Stimulated activated naive CD8-positive, alpha-beta T cell treated with anti-CD3 and anti-CD28 coated beads, Interleukin-15, amount 100 ng/mL, for 72 hours (primary cell): ENCODE results near the gene EXD3.

ENCODE experiments used
- ATAC-seq: fragments of 150-1000 bp; cut with Tn5 transposase; 2 replicates; pipeline ENCODE4 v1.10.0; 2021; ENCODE audit warnings: mild to moderate bottlenecking, moderate library complexity
- DNase-seq, 2 donors: peaks; one replicate each; pipeline ENCODE4 v3.0.0; 2021 to 2022
- H3K27ac Mint-ChIP-seq, 2 donors: one replicate each; pipeline ENCODE4 v1.8.0; 2022; ENCODE audit warnings: mild to moderate bottlenecking in 2 of 2, mixed read lengths in 2 of 2, moderate library complexity in 2 of 2
- H3K27me3 Mint-ChIP-seq: one replicate; pipeline ENCODE4 v1.8.0; 2022; ENCODE audit warnings: mixed read lengths
- H3K4me1 Mint-ChIP-seq: one replicate; pipeline ENCODE4 v1.8.0; 2022; ENCODE audit warnings: mild to moderate bottlenecking, mixed read lengths
- H3K4me3 Mint-ChIP-seq, 2 donors: one replicate each; pipeline ENCODE4 v1.8.0; 2022; ENCODE audit warnings: mild to moderate bottlenecking in 2 of 2, mixed read lengths in 2 of 2, moderate library complexity in 1 of 2
- H3K9me3 Mint-ChIP-seq, 2 donors: one replicate each; pipeline ENCODE4 v1.8.0; 2022; ENCODE audit warnings: mixed read lengths in 2 of 2

Gene EXD3

GRCh38 chr9:137461663-137462395 is 38.9 kb upstream of the EXD3 start:
- ATAC-seq, result peak; percentile 86
- Mint-ChIP-seq H3K4me1 (peaks cover 49% of the 10 kb centered on the region), H3K27me3 (peaks cover under 1% of the 10 kb centered on the region), H3K4me3 (peak overlapping the region; percentile 82 to 83), H3K9me3 (no peaks in the 10 kb centered on the region), H3K27ac (peak overlapping the region; percentile 77 to 89)
- peak; percentile 89 to 94 for DNase-seq

DNA sequence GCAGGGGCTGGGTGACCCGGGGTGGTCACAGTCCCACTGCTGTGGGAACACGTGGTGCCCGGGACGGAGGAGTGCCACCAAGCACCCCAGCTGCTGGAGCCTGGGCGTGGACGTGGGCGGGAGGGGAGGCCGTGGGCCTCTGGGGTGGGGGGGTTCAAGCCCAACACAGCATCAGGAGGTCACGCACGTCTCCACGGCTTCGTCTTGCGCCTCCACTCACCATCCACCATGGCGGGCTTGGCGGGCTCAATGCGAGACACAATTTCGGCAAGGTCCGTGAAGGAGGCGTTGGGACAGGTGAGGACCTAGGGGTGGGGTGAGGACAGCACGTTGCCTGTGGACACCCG is 38.3 kb upstream of the EXD3 start:
- no peak overlapping the region for H3K27ac Mint-ChIP-seq

DNA sequence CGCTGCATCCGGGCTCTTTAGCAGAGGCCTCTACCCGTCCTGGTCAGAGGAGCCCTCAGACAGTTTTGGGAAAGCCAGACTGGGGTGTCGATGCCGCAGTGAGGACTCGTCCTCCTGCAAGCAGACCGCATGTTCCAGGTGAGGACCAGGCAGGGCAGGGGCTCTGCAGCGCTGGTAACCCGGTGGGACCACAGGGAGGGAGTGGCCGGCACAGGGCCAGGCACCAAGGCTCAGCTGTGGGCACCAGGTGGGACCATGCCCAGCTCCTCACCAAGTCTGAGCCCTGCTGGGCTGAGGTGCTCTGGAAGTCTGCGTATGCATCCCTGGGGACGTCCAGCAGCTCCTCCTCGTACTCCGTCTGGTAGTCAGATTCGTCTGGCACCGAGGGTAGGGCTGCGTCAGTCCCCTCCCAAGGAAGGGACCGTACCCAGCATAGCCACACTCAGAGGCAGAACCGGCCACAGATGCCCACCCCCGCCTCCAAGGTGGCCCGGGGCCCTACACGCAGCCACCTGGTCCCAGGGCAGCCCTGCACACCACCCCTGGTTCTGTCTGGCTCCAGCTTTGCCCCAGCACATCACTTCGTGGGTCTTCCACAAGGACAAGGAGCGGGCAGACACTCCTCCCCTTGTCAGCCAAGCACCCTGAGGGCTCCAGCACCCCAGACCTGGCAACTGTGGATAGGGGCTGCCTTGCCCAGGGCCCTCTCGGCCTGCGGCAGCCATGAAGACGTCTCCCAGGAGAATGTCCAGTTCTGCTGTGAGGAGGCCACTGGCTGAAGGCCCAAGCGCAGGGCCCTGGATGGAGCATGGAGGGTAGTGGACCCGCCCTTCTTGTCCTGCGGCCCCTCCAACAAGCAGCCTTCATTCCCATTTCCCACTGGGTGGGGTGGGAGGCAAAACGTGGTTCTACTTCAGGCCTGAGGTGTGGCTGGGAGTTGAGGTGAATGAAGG is 37.7 kb upstream of the EXD3 start:
- no peak overlapping the region for H3K27ac Mint-ChIP-seq
- H3K4me3 Mint-ChIP-seq, result peak overlapping the region; percentile 82 to 83
- peaks cover 61% of the 10 kb centered on the region for H3K4me1 Mint-ChIP-seq
- ATAC-seq (no peak), DNase-seq (no peak)
- H3K9me3 Mint-ChIP-seq, result no peaks in the 10 kb centered on the region
- H3K27me3 Mint-ChIP-seq, result no peaks in the 10 kb centered on the region

More for the DNA sequence above, 38.3 kb upstream of the EXD3 start:
- DNase-seq (no peak), ATAC-seq (no peak)
- Mint-ChIP-seq H3K9me3 (no peaks in the 10 kb centered on the region), H3K4me3 (peak overlapping the region; percentile 82 to 83), H3K27me3 (no peaks in the 10 kb centered on the region), H3K4me1 (peaks cover 55% of the 10 kb centered on the region)

- peak overlapping the region in 1 of 2 donors; percentile 59 for H3K27ac Mint-ChIP-seq
- H3K4me1 Mint-ChIP-seq, result peaks cover 70% of the 10 kb centered on the region
- H3K4me3 Mint-ChIP-seq, result peak overlapping the region; percentile 56 to 83
- DNase-seq (peak in 1 of 2 donors; percentile 30), ATAC-seq (no peak)
- H3K9me3 Mint-ChIP-seq, result no peaks in the 10 kb centered on the region
- no peaks in the 10 kb centered on the region for H3K27me3 Mint-ChIP-seq
Observed at GRCh38 chr9:137459601-137460362, 36.8 kb upstream of the EXD3 start.

- Mint-ChIP-seq H3K27ac (peak within 1 kb of the TSS in 1 of 2 donors; percentile 59), H3K9me3 (no peaks in the 10 kb centered on the region), H3K4me1 (peaks cover 76% of the 10 kb centered on the region), H3K4me3 (peak within 1 kb of the TSS; percentile 56 to 83), H3K27me3 (no peaks in the 10 kb centered on the region)
- ATAC-seq (peak; percentile 63), DNase-seq (peak; percentile 94 to 96)
Observed at GRCh38 chr9:137459152-137459600, 36.2 kb upstream of the EXD3 start, which contains the start of gene NSMF. NSMF (minus strand) TSS chr9:137459334; CDS start chr9:137459102, 232 bp downstream.

- Mint-ChIP-seq H3K4me1 (peaks cover 81% of the 10 kb centered on the region), H3K4me3 (peak overlapping the region; percentile 44 to 73), H3K27ac (peak overlapping the region in 1 of 2 donors; percentile 48), H3K9me3 (no peaks in the 10 kb centered on the region), H3K27me3 (no peaks in the 10 kb centered on the region)
- ATAC-seq (peak; percentile 11), DNase-seq (peak in 1 of 2 donors; percentile 34)
Observed at GRCh38 chr9:137458194-137459151, 35.5 kb upstream of the EXD3 start.

DNA sequence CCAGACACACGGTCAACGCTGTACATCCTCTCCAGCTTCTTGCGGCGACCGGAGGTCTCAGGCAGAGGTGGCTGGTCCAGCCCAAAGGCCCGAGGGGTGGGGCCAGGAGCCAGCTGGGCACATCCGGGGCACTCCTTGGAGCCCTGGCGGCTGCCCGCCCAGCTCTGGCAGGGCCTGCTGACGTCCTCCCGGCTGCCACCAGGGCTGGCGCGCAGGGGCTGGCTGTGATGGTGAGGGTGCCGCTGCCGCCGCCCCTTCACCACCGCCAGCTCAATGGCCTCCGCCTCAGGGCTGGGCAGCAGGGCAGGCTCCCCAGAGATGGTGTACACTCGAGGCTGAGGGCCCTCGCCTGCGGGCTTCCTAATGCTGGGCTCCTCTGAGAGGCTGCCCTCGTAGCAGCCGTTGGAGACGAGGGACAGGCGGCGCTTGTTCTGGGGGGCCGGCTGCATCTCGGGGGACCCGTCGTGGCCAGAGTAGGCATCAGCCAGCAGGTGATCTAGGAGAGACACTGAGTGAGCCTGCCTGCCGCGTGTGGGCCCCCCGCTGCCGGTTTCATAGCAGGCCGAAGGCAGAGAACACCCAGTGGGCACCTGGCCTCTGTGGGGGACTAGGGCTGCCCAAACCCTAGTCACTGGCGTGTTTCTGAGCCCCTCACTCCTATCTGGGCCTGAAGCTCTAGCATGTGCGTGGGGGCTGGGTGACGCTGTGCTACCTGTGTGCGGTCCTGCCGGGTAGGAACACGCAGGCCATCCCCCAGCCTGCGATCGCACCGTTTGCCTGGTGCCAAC is 34.6 kb upstream of the EXD3 start:
- H3K4me1 Mint-ChIP-seq, result peaks cover 81% of the 10 kb centered on the region
- peak overlapping the region in 1 of 2 donors; percentile 54 for H3K27ac Mint-ChIP-seq
- H3K4me3 Mint-ChIP-seq, result peak overlapping the region in 1 of 2 donors; percentile 73
- DNase-seq (peak in 1 of 2 donors; percentile 18), ATAC-seq (no peak)
- no peaks in the 10 kb centered on the region for H3K9me3 Mint-ChIP-seq
- no peaks in the 10 kb centered on the region for H3K27me3 Mint-ChIP-seq

- Mint-ChIP-seq H3K27ac (peak overlapping the region in 1 of 2 donors; percentile 12), H3K4me1 (peaks cover 84% of the 10 kb centered on the region), H3K27me3 (no peaks in the 10 kb centered on the region)
Observed at GRCh38 chr9:137456864-137457405, 34.0 kb upstream of the EXD3 start.

GRCh38 chr9:137456061-137456863 is 33.3 kb upstream of the EXD3 start:
- H3K4me3 Mint-ChIP-seq, result no peak overlapping the region
- peak overlapping the region in 1 of 2 donors; percentile 85 for H3K27ac Mint-ChIP-seq
- H3K27me3 Mint-ChIP-seq, result no peaks in the 10 kb centered on the region
- ATAC-seq (no peak), DNase-seq (peak in 1 of 2 donors; percentile 8)
- H3K9me3 Mint-ChIP-seq, result no peaks in the 10 kb centered on the region
- peaks cover 82% of the 10 kb centered on the region for H3K4me1 Mint-ChIP-seq

More at GRCh38 chr9:137456864-137457405, 34.0 kb upstream of the EXD3 start:
- Mint-ChIP-seq H3K9me3 (no peaks in the 10 kb centered on the region), H3K4me3 (peak overlapping the region in 1 of 2 donors; percentile 41)
- ATAC-seq (no peak), DNase-seq (peak in 1 of 2 donors; percentile 7)

DNA sequence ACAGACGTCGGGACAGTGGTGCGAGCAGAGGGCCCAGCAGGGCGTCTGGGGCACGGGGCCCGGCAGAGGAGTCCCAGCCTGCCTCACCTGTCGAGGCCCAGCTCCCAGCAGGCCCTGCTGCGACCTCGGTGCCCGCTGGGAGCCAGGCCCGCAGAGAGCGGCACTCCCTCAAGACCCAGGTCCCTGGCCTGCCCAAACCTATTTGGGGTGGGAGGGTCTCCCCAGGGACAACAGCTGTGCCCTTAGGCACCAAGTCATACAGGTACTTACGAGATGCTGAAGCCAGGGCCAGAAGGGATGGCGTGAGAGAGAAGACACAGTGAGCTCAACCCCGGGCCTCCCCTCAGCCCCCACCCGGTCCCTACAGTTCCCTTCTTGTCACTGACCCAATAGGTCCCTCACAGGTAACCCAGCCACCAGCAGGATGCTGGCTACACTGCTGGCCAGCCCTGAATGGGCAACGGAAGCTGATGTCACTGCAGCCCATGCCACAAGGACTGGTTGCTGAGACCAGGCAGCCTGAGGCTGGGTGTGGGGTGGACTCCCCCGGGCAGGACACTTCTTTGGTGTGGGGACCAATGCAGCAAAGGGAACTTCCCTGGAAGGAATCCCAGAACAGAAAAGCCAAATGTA is 32.5 kb upstream of the EXD3 start:
- ATAC-seq (no peak), DNase-seq (peak in 1 of 2 donors; percentile 11)
- Mint-ChIP-seq H3K4me1 (peaks cover 80% of the 10 kb centered on the region), H3K27me3 (no peaks in the 10 kb centered on the region), H3K9me3 (no peaks in the 10 kb centered on the region), H3K27ac (no peak overlapping the region), H3K4me3 (no peak overlapping the region)

GRCh38 chr9:137454597-137455358 is 31.8 kb upstream of the EXD3 start:
- ATAC-seq, result no peak
- Mint-ChIP-seq H3K27ac (no peak overlapping the region), H3K4me1 (peaks cover 80% of the 10 kb centered on the region), H3K27me3 (no peaks in the 10 kb centered on the region), H3K4me3 (peak overlapping the region; percentile 44 to 67), H3K9me3 (no peaks in the 10 kb centered on the region)
- peak in 1 of 2 donors; percentile 14 for DNase-seq
